GM19238 (cell line): ENCODE measurements around the gene ZNF222.

Experiments
- DNase-seq: peaks from one replicate; pipeline ENCODE4 v3.0.0; 2011; ENCODE audit warnings: low spot score; ENCODE audit not compliant: insufficient read length

The ZNF222 gene

GRCh38 chr19:44051650-44052402 lies 26.6 kb downstream of the ZNF222 start, which contains the start of gene ZNF223:
ZNF223 (plus strand) TSS chr19:44052036; CDS start chr19:44055177, 3,141 bp downstream.
- DNase-seq: peak; percentile 68

DNA sequence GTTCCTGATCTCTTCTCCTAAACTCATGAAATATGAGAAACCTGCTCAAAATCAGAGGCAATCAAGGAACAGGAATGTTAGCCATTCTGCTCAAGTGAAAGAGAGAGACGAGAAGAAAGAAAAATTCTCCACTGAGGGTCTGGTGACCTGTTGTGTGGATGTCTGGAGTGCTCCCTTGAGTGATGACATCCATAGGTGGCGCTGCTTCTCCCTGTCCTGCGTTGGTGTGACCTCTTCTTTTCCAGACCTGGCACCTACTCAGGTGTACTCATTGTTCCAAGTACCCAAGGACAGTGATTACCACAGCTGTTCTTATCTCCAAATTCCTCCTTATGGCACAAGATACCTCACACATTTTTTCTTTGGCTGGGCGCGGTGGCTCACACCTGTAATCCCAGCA lies 30.7 kb downstream of the ZNF222 start:
- no peak for DNase-seq

GRCh38 chr19:44059229-44059628 lies 34.0 kb downstream of the ZNF222 start:
- DNase-seq: no peak

DNA sequence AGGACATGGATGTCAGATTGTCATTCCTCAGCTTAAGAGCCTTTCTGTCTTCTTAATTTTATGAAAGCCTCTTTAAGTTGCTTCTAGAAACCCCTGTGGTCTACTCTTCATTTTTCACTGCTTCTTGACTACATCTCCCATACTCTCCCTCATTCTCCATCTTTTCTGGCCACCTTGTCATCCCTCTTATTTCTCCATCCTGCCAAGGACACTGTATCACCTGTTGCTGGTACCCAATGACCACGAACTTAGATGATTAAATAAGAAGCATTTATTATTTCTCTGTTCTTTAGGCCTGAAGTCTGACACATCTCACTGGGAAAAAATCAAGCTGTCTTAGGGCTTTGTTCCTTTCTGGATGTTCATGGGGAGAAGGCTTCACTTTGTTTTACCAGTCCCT lies 35.9 kb downstream of the ZNF222 start:
- no peak for DNase-seq

GRCh38 chr19:44066305-44066704 lies 41.1 kb downstream of the ZNF222 start:
- no peak for DNase-seq

GRCh38 chr19:44069415-44069814 lies 44.2 kb downstream of the ZNF222 start:
- no peak for DNase-seq

DNA sequence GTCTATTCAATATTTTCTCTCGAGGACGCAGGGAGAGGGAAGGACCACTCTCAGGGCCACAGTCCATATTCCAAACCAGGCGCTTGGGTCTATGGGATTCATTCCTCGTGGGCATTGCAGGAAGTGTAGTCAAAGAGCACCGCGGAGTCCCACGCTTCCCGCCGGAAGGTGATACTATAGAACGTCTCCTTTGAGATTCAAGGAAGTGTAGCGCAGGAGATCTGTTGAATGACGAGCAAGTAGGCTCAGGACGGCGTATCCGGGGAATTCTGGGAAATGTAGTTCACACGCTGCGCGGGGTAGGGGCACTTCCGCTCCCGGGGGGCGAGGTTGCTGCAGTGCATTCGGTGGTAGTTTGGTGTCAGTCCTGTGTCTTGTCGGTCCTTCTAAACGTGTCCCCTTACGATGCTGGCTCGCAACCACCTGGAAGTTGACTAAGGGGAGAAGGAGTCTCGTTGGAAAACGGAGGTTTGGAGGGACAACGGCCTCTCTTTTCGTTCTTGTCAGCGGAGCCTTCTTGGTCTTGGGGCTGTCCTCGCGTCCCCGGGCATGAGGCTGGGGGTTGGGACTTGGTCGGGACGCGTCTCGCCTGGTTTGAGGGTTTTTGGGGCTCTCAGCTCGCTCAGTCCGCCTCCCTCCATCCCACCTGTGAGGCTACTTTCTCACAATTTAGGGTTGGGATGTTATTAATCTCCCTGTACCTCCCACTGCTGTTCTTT lies 46.8 kb downstream of the ZNF222 start, which contains the start of gene ZNF284:
TSS of gene ZNF284 (plus strand) at position 336 of the 719 bp plus-strand sequence. CDS start 4,231 bp downstream, outside the sequence.
- peak; percentile 78 for DNase-seq

- no peak for DNase-seq
Observed at GRCh38 chr19:44072543-44073401, 47.6 kb downstream of the ZNF222 start.

GRCh38 chr19:44076325-44076724 lies 51.1 kb downstream of the ZNF222 start:
- no peak for DNase-seq
